HEK293T (cell line): ENCODE results near the gene CCL19.

Experiments
- CTCF ChIA-PET: fragments of 350-600 bp; formaldehyde crosslinking; extraction: SDS; loops from one replicate; lab custom pipeline; 2021; ENCODE audit warnings: antibody characterized with exemption, inconsistent platforms; lab: Yijun Ruan, JAX
- POLR2A ChIA-PET: fragments of 350-600 bp; formaldehyde crosslinking; extraction: SDS; loops from one replicate; lab custom pipeline; 2020; ENCODE audit warnings: antibody characterized with exemption, inconsistent platforms; lab: Yijun Ruan, JAX
- DNase-seq: peaks from one replicate; pipeline ENCODE4 v3.0.0; 2012; ENCODE audit warnings: mixed read lengths; ENCODE audit errors: extremely low spot score
- ARNT ChIP-seq: fragments of 450-650 bp; IDR thresholded peaks from 2 replicates; pipeline ENCODE4 v1.6.1; 2017; ENCODE audit warnings: mild to moderate bottlenecking
- BHLHE40 ChIP-seq: fragments of 450-650 bp; IDR thresholded peaks from 2 replicates; pipeline ENCODE4 v1.6.1; 2016; ENCODE audit warnings: mild to moderate bottlenecking, moderate library complexity, borderline replicate concordance
- CTBP1 ChIP-seq: fragments of 450-650 bp; IDR thresholded peaks from 2 replicates; pipeline ENCODE4 v1.6.1; 2016; ENCODE audit warnings: borderline replicate concordance
- ELF4 ChIP-seq: fragments of 450-650 bp; IDR thresholded peaks from 2 replicates; pipeline ENCODE4 v1.6.1; 2017; ENCODE audit warnings: antibody characterized with exemption
- FOXA1 ChIP-seq: fragments of 450-650 bp; IDR thresholded peaks from 2 replicates; pipeline ENCODE4 v1.6.1; 2016; ENCODE audit warnings: mild to moderate bottlenecking
- FOXK2 ChIP-seq: fragments of 450-650 bp; IDR thresholded peaks from 2 replicates; pipeline ENCODE4 v1.6.1; 2016; ENCODE audit warnings: mild to moderate bottlenecking
- FOXM1 ChIP-seq: fragments of 450-650 bp; IDR thresholded peaks from 2 replicates; pipeline ENCODE4 v1.6.1; 2017; ENCODE audit warnings: mild to moderate bottlenecking, borderline replicate concordance
- HDGF ChIP-seq: fragments of 450-650 bp; IDR thresholded peaks from 2 replicates; pipeline ENCODE4 v1.6.1; 2017; ENCODE audit warnings: antibody characterized with exemption, borderline replicate concordance
- L3MBTL2 ChIP-seq: fragments of 450-650 bp; conservative IDR thresholded peaks from 2 replicates; pipeline ENCODE4 v1.6.1; 2016; ENCODE audit warnings: mild to moderate bottlenecking
- LEF1 ChIP-seq: fragments of 450-650 bp; IDR thresholded peaks from 2 replicates; pipeline ENCODE4 v1.6.1; 2017; ENCODE audit warnings: mild to moderate bottlenecking, borderline replicate concordance
- NFRKB ChIP-seq: fragments of 450-650 bp; IDR thresholded peaks from 2 replicates; pipeline ENCODE4 v1.6.1; 2016; ENCODE audit warnings: mild to moderate bottlenecking, moderate library complexity
- PKNOX1 ChIP-seq: fragments of 450-650 bp; IDR thresholded peaks from 2 replicates; pipeline ENCODE4 v1.6.1; 2016
- SP1 ChIP-seq: fragments of 450-650 bp; IDR thresholded peaks from 2 replicates; pipeline ENCODE4 v1.6.1; 2017
- SUZ12 ChIP-seq: fragments of 450-650 bp; IDR thresholded peaks from 2 replicates; pipeline ENCODE4 v1.6.1; 2016; ENCODE audit warnings: mild to moderate bottlenecking
- TARDBP ChIP-seq: fragments of 450-650 bp; IDR thresholded peaks from 2 replicates; pipeline ENCODE4 v1.6.1; 2016
- ZNF384 ChIP-seq: fragments of 450-650 bp; IDR thresholded peaks from 2 replicates; pipeline ENCODE4 v1.6.1; 2016

CCL19 gene

GRCh38 chr9:34651876-34652601 lies 39.0 kb downstream of the CCL19 start, which contains the start of gene IL11RA:
Gene IL11RA, plus strand, starts transcription at chr9:34652185. Its CDS starts 3,033 bp downstream, at chr9:34655218.
- CTCF ChIA-PET, result no interaction called here
- DNase-seq, result peak; percentile 74
- POLR2A ChIA-PET, result interaction anchor here (1.3 to 1.6 kb wide), 2 partner anchors 9 to 14 kb away, joined by 5 read pairs; partner anchors contain the start of gene SIGMAR1
- TF ChIP-seq NFRKB, result no peak
- TF ChIP-seq SP1, result no peak
- TF ChIP-seq SUZ12, result no peak
- peak; percentile 97 for TF ChIP-seq PKNOX1
- TF ChIP-seq TARDBP, result peak; percentile 93; the same call in 1 of the 2 replicates
- TF ChIP-seq ELF4, result 0 out of 2 replicates have a peak, but pooled peaks have one; percentile 7
- 0 out of 2 replicates have a peak, but pooled peaks have one; percentile 32 for TF ChIP-seq L3MBTL2

GRCh38 chr9:34651321-34651720 lies 39.8 kb downstream of the CCL19 start:
- TF ChIP-seq SP1 (no peak), ELF4 (no peak), PKNOX1 (no peak)
- DNase-seq, result no peak
- POLR2A ChIA-PET, result interaction anchor here (1.3 to 1.6 kb wide), 2 partner anchors 10 to 13 kb away, joined by 5 read pairs; partner anchors contain the start of gene SIGMAR1
- CTCF ChIA-PET, result no interaction called here

GRCh38 chr9:34650816-34651215 lies 40.3 kb downstream of the CCL19 start:
- TF ChIP-seq LEF1 (no peak), ZNF384 (no peak), L3MBTL2 (no peak), HDGF (no peak), FOXA1 (no peak), PKNOX1 (no peak), NFRKB (no peak), CTBP1 (no peak), SP1 (no peak), SUZ12 (no peak), FOXK2 (no peak), ELF4 (no peak), ARNT (no peak), FOXM1 (no peak), BHLHE40 (no peak), TARDBP (no peak)
- DNase-seq, result no peak
- ChIA-PET CTCF (no interaction called here), POLR2A (interaction anchor here (1.3 to 1.6 kb wide), 2 partner anchors 10 to 13 kb away, joined by 5 read pairs; partner anchors contain the start of gene SIGMAR1)

GRCh38 chr9:34648673-34649072 lies 42.4 kb downstream of the CCL19 start:
- no peak for DNase-seq
- CTCF ChIA-PET, result no interaction called here
- TF ChIP-seq FOXA1, result no peak
- TF ChIP-seq ARNT, result no peak
- no peak for TF ChIP-seq ZNF384
- no peak for TF ChIP-seq FOXM1
- no peak for TF ChIP-seq BHLHE40
- no peak for TF ChIP-seq HDGF
- TF ChIP-seq NFRKB, result no peak
- TF ChIP-seq TARDBP, result no peak
- no peak for TF ChIP-seq SUZ12
- TF ChIP-seq PKNOX1, result no peak
- TF ChIP-seq ELF4, result no peak
- TF ChIP-seq L3MBTL2, result no peak
- TF ChIP-seq LEF1, result no peak
- TF ChIP-seq FOXK2, result no peak
- no peak for TF ChIP-seq CTBP1
- no peak for TF ChIP-seq SP1
- POLR2A ChIA-PET, result interaction anchor here (1.7 to 4.7 kb wide), 2 partner anchors 10 to 13 kb away, joined by 7 to 67 read pairs; partner anchors contain the start of gene SIGMAR1

GRCh38 chr9:34647651-34648050 lies 43.4 kb downstream of the CCL19 start:
- POLR2A ChIA-PET, result interaction anchor here (2.4 to 4.7 kb wide), 2 partner anchors 12 to 17 kb away, joined by 11 to 67 read pairs; partner anchors contain the start of gene SIGMAR1
- no peak for DNase-seq
- CTCF ChIA-PET, result interaction anchor here (0.7 to 0.8 kb wide), 2 partner anchors 55 to 814 kb away, joined by 3 to 4 read pairs; no protein-coding TSS in a partner anchor
- no peak for TF ChIP-seq LEF1
- no peak for TF ChIP-seq ZNF384
- TF ChIP-seq SP1, result no peak
- TF ChIP-seq NFRKB, result no peak
- no peak for TF ChIP-seq HDGF
- no peak for TF ChIP-seq ELF4
- TF ChIP-seq FOXM1, result no peak
- TF ChIP-seq BHLHE40, result no peak
- TF ChIP-seq FOXA1, result no peak
- TF ChIP-seq SUZ12, result no peak
- TF ChIP-seq PKNOX1, result no peak
